SU-DHL-6 (cell line): ENCODE data around the gene SLC19A1.

Experiments
- EZH2phosphoT487 ChIP-seq: fragments of 200-600 bp; sonication (generic), shearing (Covaris generic); conservative IDR thresholded peaks from 2 replicates; pipeline ENCODE4 v1.6.1; 2018; ENCODE audit warnings: mild to moderate bottlenecking, antibody characterized with exemption, low read length, moderate library complexity, mixed read lengths
- TF ChIP-seq, protein P1 (sequence below): fragments of 200-600 bp; sonication (generic); IDR thresholded peaks from one replicate; pipeline ENCODE4 v1.5.1; 2017; ENCODE audit warnings: antibody characterized with exemption, mild to moderate bottlenecking, low read length, moderate library complexity; ENCODE audit not compliant: insufficient read depth, poor library complexity, severe bottlenecking

DNA sequence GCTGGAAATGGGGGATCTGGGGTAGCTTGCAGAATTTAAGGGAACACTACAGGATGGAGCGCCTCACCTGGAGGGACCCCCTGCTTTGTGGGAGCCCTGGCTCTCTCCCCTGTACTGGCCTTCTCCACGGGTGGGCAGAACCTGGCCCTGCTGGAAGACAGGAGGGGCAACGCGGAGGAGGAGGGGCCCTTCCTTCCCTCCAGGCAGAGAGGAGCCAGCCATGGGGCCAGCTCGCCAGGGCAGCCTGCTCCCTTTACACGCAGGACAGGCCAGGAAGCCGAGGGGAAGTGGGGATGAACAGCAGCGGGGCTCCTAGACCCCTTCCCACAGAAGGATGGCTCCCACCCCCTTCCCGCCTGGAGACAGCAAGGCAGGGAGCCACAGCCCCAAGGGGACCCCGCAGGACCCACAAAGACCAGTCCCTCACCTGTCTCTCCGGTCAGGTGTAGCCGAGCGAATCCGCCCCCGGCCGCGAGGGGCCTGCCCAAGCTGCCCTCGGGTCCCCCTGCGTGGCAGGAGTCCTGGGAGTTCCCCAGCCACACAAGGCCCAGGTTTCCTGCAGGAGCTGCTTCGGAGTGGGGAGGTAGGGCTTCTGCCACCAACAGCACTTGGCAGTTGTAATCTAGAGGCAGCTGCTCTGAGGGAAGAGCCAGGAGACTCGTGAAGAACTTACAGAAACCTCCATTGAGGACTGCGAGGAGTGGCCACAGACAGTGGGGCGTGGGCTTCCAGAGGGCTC lies 1.6 kb upstream of the SLC19A1 start:
- TF ChIP-seq, protein P1, sequence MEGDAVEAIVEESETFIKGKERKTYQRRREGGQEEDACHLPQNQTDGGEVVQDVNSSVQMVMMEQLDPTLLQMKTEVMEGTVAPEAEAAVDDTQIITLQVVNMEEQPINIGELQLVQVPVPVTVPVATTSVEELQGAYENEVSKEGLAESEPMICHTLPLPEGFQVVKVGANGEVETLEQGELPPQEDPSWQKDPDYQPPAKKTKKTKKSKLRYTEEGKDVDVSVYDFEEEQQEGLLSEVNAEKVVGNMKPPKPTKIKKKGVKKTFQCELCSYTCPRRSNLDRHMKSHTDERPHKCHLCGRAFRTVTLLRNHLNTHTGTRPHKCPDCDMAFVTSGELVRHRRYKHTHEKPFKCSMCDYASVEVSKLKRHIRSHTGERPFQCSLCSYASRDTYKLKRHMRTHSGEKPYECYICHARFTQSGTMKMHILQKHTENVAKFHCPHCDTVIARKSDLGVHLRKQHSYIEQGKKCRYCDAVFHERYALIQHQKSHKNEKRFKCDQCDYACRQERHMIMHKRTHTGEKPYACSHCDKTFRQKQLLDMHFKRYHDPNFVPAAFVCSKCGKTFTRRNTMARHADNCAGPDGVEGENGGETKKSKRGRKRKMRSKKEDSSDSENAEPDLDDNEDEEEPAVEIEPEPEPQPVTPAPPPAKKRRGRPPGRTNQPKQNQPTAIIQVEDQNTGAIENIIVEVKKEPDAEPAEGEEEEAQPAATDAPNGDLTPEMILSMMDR, result no peak
- no peak for TF ChIP-seq EZH2phosphoT487
